Testis (tissue), 3 donors: ENCODE measurements around the gene MMP15. TPM values are rescaled to one million over a fixed set of nuclear protein-coding genes. Genes with fewer than 3 reads are reported as not detected.

ENCODE experiments used
- DNase-seq: peaks from one replicate; pipeline ENCODE4 v3.0.0-alpha.2; 2019
- H3K27ac ChIP-seq, 2 donors: fragments of 200-600 bp; sonication (generic); one replicate each; pipeline ENCODE4 v1.5.1; 2019
- H3K27me3 ChIP-seq: fragments of 200-600 bp; sonication (generic); one replicate; pipeline ENCODE4 v1.5.1; 2019
- H3K36me3 ChIP-seq: fragments of 200-600 bp; sonication (generic); one replicate; pipeline ENCODE4 v1.5.1; 2017; ENCODE audit warnings: low read depth; ENCODE audit errors: missing control alignments
- H3K4me1 ChIP-seq: fragments of 200-600 bp; sonication (generic); one replicate; pipeline ENCODE4 v1.5.1; 2019
- H3K4me3 ChIP-seq, 2 donors: fragments of 200-600 bp; sonication (generic); one replicate each; pipeline ENCODE4 v1.5.1; 2017 to 2019
- H3K9me3 ChIP-seq: fragments of 200-600 bp; sonication (generic); one replicate; pipeline ENCODE4 v1.5.1; 2017
- CTCF ChIP-seq, 3 experiments: fragments of 450-650 bp in 2 of 3; fragments of 200-600 bp in 1 of 3; sonication (generic) in 1 of 3; IDR thresholded peaks; one replicate each; pipeline ENCODE4 v1.5.1; 2016 to 2019; ENCODE audit warnings: antibody characterized with exemption in 3 of 3, mild to moderate bottlenecking in 2 of 3, moderate library complexity in 1 of 3
- POLR2A ChIP-seq: fragments of 450-650 bp; IDR thresholded peaks from one replicate; pipeline ENCODE4 v1.6.1; 2017; ENCODE audit warnings: antibody characterized with exemption, mild to moderate bottlenecking, moderate library complexity
- WGBS, 2 donors: methylation state at CpG; one replicate each; pipeline ENCODE4 v1.1.5; 2018; 5-methylcytosine and 5-hydroxymethylcytosine counted together
- intact Hi-C: fragments of 100-400 bp; cut with DNase I; formaldehyde crosslinking; loops from one replicate; pipeline ENCODE4 v1.15.1; 2023; ENCODE audit warnings: low total_unique reads
- polyA plus RNA-seq: library from polyadenylated mRNA; stranded (reverse); fragments of 350-450 nt; fragmentation: Illumina TruSeq; extraction: RNeasy Lipid Tissue Mini Kit (QIAGEN cat#74804); gene quantifications from one replicate; pipeline ENCODE4 v1.2.3, GENCODE V29; 2014; ENCODE audit warnings: low read depth, low replicate concordance; ENCODE audit not compliant: insufficient read depth
- total RNA-seq, 2 donors: library from RNA; depleted of rRNA; stranded (reverse); fragments of >200 nt; gene quantifications; one replicate each; pipeline ENCODE4 v1.2.3, GENCODE V29; 2016

MMP15 gene
- total and polyA plus RNA-seq, 3 donors from 2014 or later, result 80.6 to 300 (median 194) TPM

DNA sequence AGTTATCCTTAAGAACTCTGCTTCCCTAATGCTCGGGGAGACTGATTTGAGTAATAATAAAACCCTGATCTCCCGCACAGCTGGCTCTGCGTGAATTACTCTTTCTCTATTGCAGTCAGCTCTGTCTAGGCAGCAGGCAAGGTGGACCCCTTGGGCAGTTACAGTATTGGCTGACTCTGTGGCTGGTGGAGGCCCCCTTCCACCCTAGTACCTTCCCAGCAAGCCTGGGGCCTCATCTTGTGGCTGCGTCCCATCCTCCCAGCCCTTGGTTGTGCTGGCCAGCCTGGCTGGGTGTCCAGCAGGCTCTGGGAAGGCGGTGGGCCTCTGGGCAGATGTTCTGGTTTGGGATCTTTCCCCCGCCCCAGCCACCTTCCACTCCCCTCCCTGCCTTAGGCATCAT, 59.1 kb downstream of the MMP15 start:
- Histone ChIP-seq H3K4me1 (no peaks in the 10 kb centered on the region), H3K27ac (no peak overlapping the region), H3K4me3 (no peak overlapping the region), H3K9me3 (no peaks in the 10 kb centered on the region), H3K27me3 (no peaks in the 10 kb centered on the region), H3K36me3 (no peaks in the 10 kb centered on the region)
- no peak for TF ChIP-seq CTCF (IDR thresholded peaks at IDR 0.05)
- no peak for TF ChIP-seq POLR2A
- 84 to 92% methylated on average over 5 to 6 of the region's 6 CpGs for WGBS, 2 donors
- DNase-seq, result no peak
- intact Hi-C loops, result no loop called here

DNA sequence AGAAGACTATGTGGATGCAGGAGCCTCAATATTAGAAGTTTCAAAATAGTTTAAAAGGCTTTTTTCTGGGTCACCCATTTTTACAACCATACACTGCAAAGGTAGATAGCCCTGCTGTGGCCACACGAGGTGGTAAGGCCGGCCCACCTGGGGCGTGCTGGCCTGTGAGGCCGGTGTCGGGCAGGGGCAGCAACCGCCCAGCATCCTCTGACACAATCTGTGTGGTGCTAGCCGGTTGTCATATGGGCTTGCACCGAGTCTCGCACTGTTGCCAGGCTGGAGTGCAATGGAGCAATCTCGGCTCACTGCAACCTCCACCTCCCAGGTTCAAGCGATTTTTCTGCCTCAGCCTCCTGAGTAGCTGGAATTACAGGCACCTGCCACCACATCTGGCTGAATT, 59.6 kb downstream of the MMP15 start:
- H3K9me3 ChIP-seq, result no peaks in the 10 kb centered on the region
- intact Hi-C loops, result no loop called here
- H3K36me3 ChIP-seq, result no peaks in the 10 kb centered on the region
- no peak overlapping the region for H3K4me3 ChIP-seq
- no peak for TF ChIP-seq POLR2A
- TF ChIP-seq CTCF (IDR thresholded peaks at IDR 0.05), result no peak
- no peaks in the 10 kb centered on the region for H3K4me1 ChIP-seq
- WGBS, 2 donors, result 91 to 96% methylated on average over 11 of the region's 11 CpGs
- no peak overlapping the region for H3K27ac ChIP-seq
- DNase-seq, result no peak
- no peaks in the 10 kb centered on the region for H3K27me3 ChIP-seq

DNA sequence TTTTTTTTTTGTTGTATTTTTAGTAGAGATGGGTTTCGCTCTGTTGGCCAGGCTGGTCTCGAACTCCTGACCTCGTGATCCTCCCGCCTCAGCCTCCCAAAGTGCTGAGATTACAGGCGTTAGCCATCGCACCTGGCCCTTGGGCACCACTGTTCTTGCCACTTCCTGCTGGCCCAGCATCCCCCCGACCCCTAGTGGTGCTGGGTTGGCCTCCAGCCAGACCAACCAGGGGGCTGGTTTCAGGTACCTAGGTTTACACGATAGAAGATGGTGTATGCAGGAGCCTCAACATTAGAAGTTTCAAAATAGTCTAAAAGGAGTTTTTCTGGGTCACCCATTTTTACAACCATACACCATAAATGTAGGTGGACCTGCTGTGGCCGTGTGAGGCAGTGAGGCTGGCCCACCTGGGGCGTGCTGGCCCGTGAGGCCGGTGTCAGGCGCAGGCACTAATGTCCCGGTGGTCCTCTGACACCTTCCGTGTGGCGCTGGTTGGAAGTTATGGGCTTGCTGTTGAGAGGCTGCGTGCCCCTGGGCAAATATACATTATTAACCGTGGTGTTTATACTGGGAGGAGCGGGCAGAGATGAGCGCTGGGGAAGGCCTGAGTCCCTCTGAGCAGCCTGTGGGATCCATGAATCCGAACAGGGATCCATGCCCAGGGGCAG, 60.2 kb downstream of the MMP15 start:
- Histone ChIP-seq H3K4me1 (no peaks in the 10 kb centered on the region), H3K27ac (no peak overlapping the region), H3K9me3 (no peaks in the 10 kb centered on the region), H3K27me3 (no peaks in the 10 kb centered on the region), H3K4me3 (no peak overlapping the region), H3K36me3 (no peaks in the 10 kb centered on the region)
- no peak for DNase-seq
- TF ChIP-seq CTCF (IDR thresholded peaks at IDR 0.05), result no peak
- no peak for TF ChIP-seq POLR2A
- intact Hi-C loops, result no loop called here
- 85 to 89% methylated on average over 21 of the region's 21 CpGs for WGBS, 2 donors

- no peaks in the 10 kb centered on the region for H3K4me1 ChIP-seq
- H3K27ac ChIP-seq, result no peak overlapping the region
- 70 to 74% methylated on average over 16 to 19 of the region's 19 CpGs for WGBS, 2 donors
- TF ChIP-seq POLR2A (no peak), CTCF (IDR thresholded peaks at IDR 0.05) (no peak)
- H3K4me3 ChIP-seq, result no peak overlapping the region
- no peak for DNase-seq
- no peaks in the 10 kb centered on the region for H3K36me3 ChIP-seq
- H3K27me3 ChIP-seq, result no peaks in the 10 kb centered on the region
- intact Hi-C loops, result no loop called here
- no peaks in the 10 kb centered on the region for H3K9me3 ChIP-seq
These were observed 61.0 kb downstream of the MMP15 start for GRCh38 chr16:58086381-58087208.
